ENCODE results near the gene ART5.

GRCh38 chr11:3684819-3685172 is 43.0 kb upstream of the ART5 start:
- TF ChIP-seq CTCF (IDR thresholded peaks at IDR 0.05) (no peak), EP300 (IDR thresholded peaks at IDR 0.05) (no peak)

Data from ovary (tissue), 3 donors.